ENCODE results near the gene PPHLN1.
"Not testable (repeated sequence)": the region's sequence is repeated elsewhere in the genome, so short reads cannot be mapped to it uniquely, and the experiment has no call there.

- TF ChIP-seq, protein P1, sequence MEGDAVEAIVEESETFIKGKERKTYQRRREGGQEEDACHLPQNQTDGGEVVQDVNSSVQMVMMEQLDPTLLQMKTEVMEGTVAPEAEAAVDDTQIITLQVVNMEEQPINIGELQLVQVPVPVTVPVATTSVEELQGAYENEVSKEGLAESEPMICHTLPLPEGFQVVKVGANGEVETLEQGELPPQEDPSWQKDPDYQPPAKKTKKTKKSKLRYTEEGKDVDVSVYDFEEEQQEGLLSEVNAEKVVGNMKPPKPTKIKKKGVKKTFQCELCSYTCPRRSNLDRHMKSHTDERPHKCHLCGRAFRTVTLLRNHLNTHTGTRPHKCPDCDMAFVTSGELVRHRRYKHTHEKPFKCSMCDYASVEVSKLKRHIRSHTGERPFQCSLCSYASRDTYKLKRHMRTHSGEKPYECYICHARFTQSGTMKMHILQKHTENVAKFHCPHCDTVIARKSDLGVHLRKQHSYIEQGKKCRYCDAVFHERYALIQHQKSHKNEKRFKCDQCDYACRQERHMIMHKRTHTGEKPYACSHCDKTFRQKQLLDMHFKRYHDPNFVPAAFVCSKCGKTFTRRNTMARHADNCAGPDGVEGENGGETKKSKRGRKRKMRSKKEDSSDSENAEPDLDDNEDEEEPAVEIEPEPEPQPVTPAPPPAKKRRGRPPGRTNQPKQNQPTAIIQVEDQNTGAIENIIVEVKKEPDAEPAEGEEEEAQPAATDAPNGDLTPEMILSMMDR (IDR thresholded peaks at IDR 0.05): not testable (repeated sequence)
- TF ChIP-seq POLR2A (IDR thresholded peaks at IDR 0.05): not testable (repeated sequence)
These were observed 23.4 kb downstream of the PPHLN1 start for GRCh38 chr12:42349119-42350020.

Measured in lower leg skin (tissue), 3 donors.